Prostate gland (tissue), 2 donors: Measurements from ENCODE around the gene BCCIP.

Experiments used
- POLR2A ChIP-seq: fragments of 450-650 bp; IDR thresholded peaks from one replicate; pipeline ENCODE4 v1.6.1; 2016; ENCODE audit warnings: antibody characterized with exemption, mild to moderate bottlenecking
- POLR2AphosphoS5 ChIP-seq: sonication (generic); formaldehyde crosslinking; IDR thresholded peaks from one replicate; pipeline ENCODE4 v1.6.1; 2017; ENCODE audit warnings: antibody characterized with exemption
- TF ChIP-seq, protein P1 (sequence below), 4 experiments: fragments of 200-600 bp in 2 of 4; fragments of 450-650 bp in 2 of 4; sonication (generic) in 2 of 4; IDR thresholded peaks; 1 replicate in 3 of 4; 2 replicates in 1 of 4; pipeline ENCODE4 v1.5.1; 2016 to 2019; ENCODE audit warnings: antibody characterized with exemption in 4 of 4, mild to moderate bottlenecking in 2 of 4, moderate library complexity in 2 of 4

DNA sequence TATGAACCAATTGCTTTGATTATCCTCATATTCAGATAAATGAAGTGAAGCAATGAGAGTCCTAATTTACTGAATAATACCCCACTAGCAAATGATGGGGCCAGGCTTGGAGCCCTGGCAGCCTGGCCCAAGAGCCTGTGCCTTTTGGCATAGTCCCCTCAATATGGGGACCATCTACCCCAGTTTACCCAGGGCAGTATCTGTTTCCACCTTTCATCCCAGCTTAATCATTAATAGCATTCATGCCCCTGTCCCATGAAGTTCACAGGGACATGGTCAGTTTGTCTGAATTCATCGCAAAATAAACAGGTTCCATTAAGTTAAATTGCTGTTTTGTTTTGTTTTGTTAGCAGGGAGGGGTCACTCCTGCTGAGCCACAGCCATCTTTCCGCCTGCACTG is 25.5 kb downstream of the BCCIP start:
- TF ChIP-seq POLR2A (no peak), POLR2AphosphoS5 (no peak)
- TF ChIP-seq, protein P1, sequence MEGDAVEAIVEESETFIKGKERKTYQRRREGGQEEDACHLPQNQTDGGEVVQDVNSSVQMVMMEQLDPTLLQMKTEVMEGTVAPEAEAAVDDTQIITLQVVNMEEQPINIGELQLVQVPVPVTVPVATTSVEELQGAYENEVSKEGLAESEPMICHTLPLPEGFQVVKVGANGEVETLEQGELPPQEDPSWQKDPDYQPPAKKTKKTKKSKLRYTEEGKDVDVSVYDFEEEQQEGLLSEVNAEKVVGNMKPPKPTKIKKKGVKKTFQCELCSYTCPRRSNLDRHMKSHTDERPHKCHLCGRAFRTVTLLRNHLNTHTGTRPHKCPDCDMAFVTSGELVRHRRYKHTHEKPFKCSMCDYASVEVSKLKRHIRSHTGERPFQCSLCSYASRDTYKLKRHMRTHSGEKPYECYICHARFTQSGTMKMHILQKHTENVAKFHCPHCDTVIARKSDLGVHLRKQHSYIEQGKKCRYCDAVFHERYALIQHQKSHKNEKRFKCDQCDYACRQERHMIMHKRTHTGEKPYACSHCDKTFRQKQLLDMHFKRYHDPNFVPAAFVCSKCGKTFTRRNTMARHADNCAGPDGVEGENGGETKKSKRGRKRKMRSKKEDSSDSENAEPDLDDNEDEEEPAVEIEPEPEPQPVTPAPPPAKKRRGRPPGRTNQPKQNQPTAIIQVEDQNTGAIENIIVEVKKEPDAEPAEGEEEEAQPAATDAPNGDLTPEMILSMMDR (IDR thresholded peaks at IDR 0.05), result no peak
